Tibial nerve (tissue), 4 donors: Measurements from ENCODE around the gene SFI1.

Experiments
- CTCF ChIP-seq, 5 experiments: fragments of 200-600 bp in 3 of 5; fragments of 450-650 bp in 2 of 5; sonication (generic) in 3 of 5; IDR thresholded peaks; one replicate each; pipeline ENCODE4 v1.5.1; 2016 to 2019; ENCODE audit warnings: antibody characterized with exemption in 5 of 5, mild to moderate bottlenecking in 3 of 5, moderate library complexity in 2 of 5
- EP300 ChIP-seq, 2 donors: sonication (generic); formaldehyde crosslinking; IDR thresholded peaks; one replicate each; pipeline ENCODE4 v1.6.1; 2017; ENCODE audit warnings: antibody characterized with exemption in 2 of 2, mild to moderate bottlenecking in 1 of 2

GRCh38 chr22:31584804-31585160, 88.4 kb downstream of the SFI1 start:
- TF ChIP-seq CTCF (IDR thresholded peaks at IDR 0.05) (no peak), EP300 (IDR thresholded peaks at IDR 0.05) (no peak)
